HG03159 (cell line): ENCODE results near the gene SPEF2.
"Not testable (repeated sequence)": the region's sequence is repeated elsewhere in the genome, so short reads cannot be mapped to it uniquely, and the experiment has no call there.

Experiments
- ATAC-seq: cut with Tn5 transposase; IDR thresholded peaks from one replicate; pipeline ENCODE4 v1.9.1; 2021; ENCODE audit warnings: mild to moderate bottlenecking, moderate library complexity; ENCODE audit not compliant: unreplicated experiment

The SPEF2 gene

GRCh38 chr5:35651002-35651756, 33.5 kb downstream of the SPEF2 start:
- ATAC-seq = peak; percentile 63

- ATAC-seq = no peak
Measured at GRCh38 chr5:35656721-35657120, 39.1 kb downstream of the SPEF2 start.

- no peak for ATAC-seq
Measured at GRCh38 chr5:35657877-35658276, 40.2 kb downstream of the SPEF2 start.

- no peak for ATAC-seq
Measured at GRCh38 chr5:35659556-35659955, 41.9 kb downstream of the SPEF2 start.

- ATAC-seq = no peak
Measured at GRCh38 chr5:35660451-35660850, 42.8 kb downstream of the SPEF2 start.

- ATAC-seq = no peak
Measured at GRCh38 chr5:35664584-35664983, 46.9 kb downstream of the SPEF2 start.

GRCh38 chr5:35665096-35665495, 47.4 kb downstream of the SPEF2 start:
- no peak for ATAC-seq

- no peak for ATAC-seq
Measured at GRCh38 chr5:35668319-35668718, 50.7 kb downstream of the SPEF2 start.

- ATAC-seq = no peak
Measured at GRCh38 chr5:35668794-35669193, 51.1 kb downstream of the SPEF2 start.

- no peak for ATAC-seq
Measured at GRCh38 chr5:35671541-35672295, 54.1 kb downstream of the SPEF2 start.

- not testable (repeated sequence) for ATAC-seq
Measured at GRCh38 chr5:35672296-35672655, 54.6 kb downstream of the SPEF2 start.

- no peak for ATAC-seq
Measured at GRCh38 chr5:35672995-35673394, 55.3 kb downstream of the SPEF2 start.

GRCh38 chr5:35674049-35674448, 56.4 kb downstream of the SPEF2 start:
- ATAC-seq = no peak

- no peak for ATAC-seq
Measured at GRCh38 chr5:35675392-35675791, 57.7 kb downstream of the SPEF2 start.

GRCh38 chr5:35677878-35678277, 60.2 kb downstream of the SPEF2 start:
- ATAC-seq = no peak

GRCh38 chr5:35678661-35679060, 61.0 kb downstream of the SPEF2 start:
- no peak for ATAC-seq

- no peak for ATAC-seq
Measured at GRCh38 chr5:35679357-35679756, 61.7 kb downstream of the SPEF2 start.

- ATAC-seq = no peak
Measured at GRCh38 chr5:35681911-35682310, 64.2 kb downstream of the SPEF2 start.

- no peak for ATAC-seq
Measured at GRCh38 chr5:35683466-35683865, 65.8 kb downstream of the SPEF2 start.

- ATAC-seq = no peak
Measured at GRCh38 chr5:35685161-35685560, 67.5 kb downstream of the SPEF2 start.

- no peak for ATAC-seq
Measured at GRCh38 chr5:35687961-35688360, 70.3 kb downstream of the SPEF2 start.

- no peak for ATAC-seq
Measured at GRCh38 chr5:35694481-35694880, 76.8 kb downstream of the SPEF2 start.
